Stimulated activated CD8-positive, alpha-beta memory T cell treated with anti-CD3 and anti-CD28 coated beads, Interleukin-7, amount 100 ng/mL, for 24 hours (primary cell): Measurements from ENCODE around the gene OTOF.

ENCODE experiments used
- DNase-seq: peaks from one replicate; pipeline ENCODE4 v3.0.0-alpha.2; 2020; ENCODE audit warnings: low read depth

The OTOF gene

GRCh38 chr2:26449278-26450030, 28.5 kb downstream of the OTOF start:
- DNase-seq: no peak

- no peak for DNase-seq
These were observed 29.3 kb downstream of the OTOF start for GRCh38 chr2:26448651-26449050.

- no peak for DNase-seq
These were observed 33.7 kb downstream of the OTOF start for GRCh38 chr2:26444236-26444635.

- no peak for DNase-seq
These were observed 35.2 kb downstream of the OTOF start for GRCh38 chr2:26442707-26443106.

- DNase-seq: no peak
These were observed 35.6 kb downstream of the OTOF start for GRCh38 chr2:26442301-26442700.

GRCh38 chr2:26438926-26439325, 39.0 kb downstream of the OTOF start:
- DNase-seq: no peak

- no peak for DNase-seq
These were observed 39.4 kb downstream of the OTOF start for GRCh38 chr2:26438526-26438925.

- DNase-seq: no peak
These were observed 42.8 kb downstream of the OTOF start for GRCh38 chr2:26435106-26435505.

GRCh38 chr2:26432859-26433258, 45.1 kb downstream of the OTOF start:
- DNase-seq: no peak

- no peak for DNase-seq
These were observed 45.6 kb downstream of the OTOF start for GRCh38 chr2:26432363-26432762.

- DNase-seq: no peak
These were observed 47.1 kb downstream of the OTOF start for GRCh38 chr2:26430826-26431225.

GRCh38 chr2:26429779-26430578, 47.9 kb downstream of the OTOF start:
- no peak for DNase-seq

GRCh38 chr2:26428846-26429245, 49.1 kb downstream of the OTOF start:
- no peak for DNase-seq

- no peak for DNase-seq
These were observed 53.7 kb downstream of the OTOF start for GRCh38 chr2:26424221-26424620.

GRCh38 chr2:26423750-26424149, 54.2 kb downstream of the OTOF start:
- DNase-seq: no peak

GRCh38 chr2:26422947-26423629, 54.8 kb downstream of the OTOF start:
- no peak for DNase-seq

- DNase-seq: no peak
These were observed 56.0 kb downstream of the OTOF start for GRCh38 chr2:26421961-26422360.

- DNase-seq: no peak
These were observed 63.6 kb downstream of the OTOF start for GRCh38 chr2:26414311-26414710.

GRCh38 chr2:26412091-26412673, 65.7 kb downstream of the OTOF start:
- DNase-seq: no peak

GRCh38 chr2:26411419-26411818, 66.5 kb downstream of the OTOF start:
- no peak for DNase-seq

- DNase-seq: no peak
These were observed 67.1 kb downstream of the OTOF start for GRCh38 chr2:26410764-26411243.

- no peak for DNase-seq
These were observed 68.1 kb downstream of the OTOF start for GRCh38 chr2:26409785-26410184.
